H1 (cell line): ENCODE data around the gene DPP10. TPM values are rescaled to one million over a fixed set of nuclear protein-coding genes. Genes with fewer than 3 reads are reported as not detected.

Source experiments
- CTCF ChIA-PET: fragments of 300-600 bp; sonication (Branson Sonifier 250); formaldehyde crosslinking; loops from one replicate; lab custom pipeline; 2021; ENCODE audit not compliant: partially characterized antibody; lab: Charles Lee
- POLR2A ChIA-PET: fragments of 300-600 bp; sonication (Branson Sonifier 250); formaldehyde crosslinking; loops from one replicate; lab custom pipeline; 2021; ENCODE audit warnings: inconsistent platforms; ENCODE audit not compliant: partially characterized antibody; lab: Charles Lee
- DNase-seq, 2 experiments: peaks; one replicate each; pipeline versions ENCODE4 v3.0.0 to v3.0.0-alpha.2; 2010 to 2022; ENCODE audit warnings: low spot score in 2 of 2, low read depth in 1 of 2, mixed read lengths in 1 of 2
- FAIRE-seq: peaks from 2 replicates; lab custom pipeline; 2011; peaks lifted over from hg19 to GRCh38; lab: Jason Lieb, UNC
- H2AFZ ChIP-seq: 2 replicates; pipeline ENCODE4 v1.8.1; 2012; ENCODE audit warnings: low read length, inconsistent platforms
- H2AK5ac ChIP-seq: 2 replicates; pipeline ENCODE4 v1.6.1; 2013; ENCODE audit warnings: low read depth, low read length
- H2BK120ac ChIP-seq: replicated peaks from 2 replicates; pipeline ENCODE3; 2013; ENCODE audit warnings: low read depth, low read length, inconsistent platforms
- H2BK12ac ChIP-seq: 2 replicates; pipeline ENCODE4 v1.6.1; 2013; ENCODE audit warnings: low read depth, low read length
- H2BK15ac ChIP-seq: 2 replicates; pipeline ENCODE4 v1.6.1; 2013; ENCODE audit warnings: low read length
- H2BK20ac ChIP-seq: 2 replicates; pipeline ENCODE4 v1.6.1; 2013; ENCODE audit warnings: low read length
- H2BK5ac ChIP-seq: 2 replicates; pipeline ENCODE4 v1.6.1; 2013; ENCODE audit warnings: low read depth, low read length
- H3K14ac ChIP-seq: 2 replicates; pipeline ENCODE4 v1.6.1; 2013; ENCODE audit warnings: inconsistent platforms; ENCODE audit not compliant: insufficient read length
- H3K18ac ChIP-seq: 2 replicates; pipeline ENCODE4 v1.6.1; 2013; ENCODE audit warnings: low read length; ENCODE audit errors: extremely low read depth
- H3K23ac ChIP-seq: 2 replicates; pipeline ENCODE4 v1.6.1; 2013; ENCODE audit warnings: inconsistent platforms; ENCODE audit not compliant: insufficient read length
- H3K23me2 ChIP-seq: 2 replicates; pipeline ENCODE4 v1.6.1; 2013; ENCODE audit warnings: low read depth, low read length
- H3K27ac ChIP-seq: 2 replicates; pipeline ENCODE4 v1.6.1; 2011; ENCODE audit warnings: low read depth, low read length, inconsistent platforms
- H3K27me3 ChIP-seq, 4 experiments: replicated peaks in 1 of 4; 1 replicate in 1 of 4; 2 replicates in 3 of 4; pipeline versions ENCODE4 v1.6.1 to v1.8.1; 2011 to 2013; ENCODE audit warnings: low read length in 3 of 4, mild to moderate bottlenecking in 3 of 4, inconsistent platforms in 2 of 4, mixed read lengths in 2 of 4, moderate library complexity in 1 of 4; ENCODE audit not compliant: control insufficient read depth in 3 of 4, insufficient read depth in 3 of 4; ENCODE audit errors: extremely low read depth in 1 of 4
- H3K36me3 ChIP-seq, 4 experiments: 2 replicates each; pipeline versions ENCODE4 v1.6.1 to v1.8.1; 2011 to 2013; ENCODE audit warnings: mild to moderate bottlenecking in 4 of 4, low read length in 3 of 4, moderate library complexity in 2 of 4, control low read depth in 1 of 4, inconsistent platforms in 1 of 4; ENCODE audit not compliant: insufficient read depth in 4 of 4, control insufficient read depth in 2 of 4
- H3K4ac ChIP-seq: replicated peaks from 2 replicates; pipeline ENCODE3; 2013; ENCODE audit warnings: low read length, low read depth, mixed read lengths, inconsistent platforms; ENCODE audit not compliant: insufficient read length
- H3K4me1 ChIP-seq, 4 experiments: replicated peaks in 1 of 4; 1 replicate in 1 of 4; 2 replicates in 3 of 4; pipeline versions ENCODE4 v1.6.1 to v1.8.1; 2011 to 2013; ENCODE audit warnings: low read length in 3 of 4, inconsistent platforms in 2 of 4, mixed read lengths in 1 of 4; ENCODE audit not compliant: insufficient read depth in 4 of 4, control insufficient read depth in 3 of 4
- H3K4me2 ChIP-seq, 2 experiments: 2 replicates each; pipeline versions ENCODE4 v1.6.1 to v1.8.1; 2011 to 2013; ENCODE audit warnings: low read depth in 2 of 2, low read length in 2 of 2, control low read depth in 1 of 2, inconsistent platforms in 1 of 2, mild to moderate bottlenecking in 1 of 2; ENCODE audit not compliant: insufficient read depth in 1 of 2
- H3K4me3 ChIP-seq, 4 experiments: fragments of 200-600, 300-600 bp in 1 of 4; sonication (generic), shearing (Covaris generic), sonication (Bioruptor Twin) in 1 of 4; 2 replicates each; pipeline versions ENCODE4 v1.5.1 to v1.8.1; 2011 to 2016; ENCODE audit warnings: low read length in 4 of 4, low read depth in 3 of 4, control low read depth in 2 of 4, inconsistent platforms in 2 of 4, mild to moderate bottlenecking in 2 of 4, mixed read lengths in 1 of 4, moderate library complexity in 1 of 4; ENCODE audit not compliant: insufficient read depth in 2 of 4; ENCODE audit errors: extremely low read depth in 1 of 4
- H3K56ac ChIP-seq: replicated peaks from 2 replicates; pipeline ENCODE3; 2013; ENCODE audit warnings: low read depth, mild to moderate bottlenecking, mixed read lengths, low read length, inconsistent platforms; ENCODE audit not compliant: insufficient read length
- H3K79me1 ChIP-seq: 2 replicates; pipeline ENCODE4 v1.6.1; 2013; ENCODE audit warnings: low read depth, low read length, control low read depth
- H3K79me2 ChIP-seq, 2 experiments: 2 replicates each; pipeline versions ENCODE4 v1.6.1 to v1.8.1; 2012 to 2013; ENCODE audit warnings: low read length in 2 of 2, mild to moderate bottlenecking in 2 of 2, inconsistent platforms in 1 of 2; ENCODE audit not compliant: insufficient read depth in 2 of 2, control insufficient read depth in 1 of 2
- H3K9ac ChIP-seq, 4 experiments: replicated peaks in 1 of 4; 1 replicate in 1 of 4; 2 replicates in 3 of 4; pipeline versions ENCODE4 v1.6.1 to v1.8.1; 2011 to 2013; ENCODE audit warnings: low read depth in 3 of 4, low read length in 3 of 4, control low read depth in 2 of 4, mild to moderate bottlenecking in 2 of 4, moderate library complexity in 2 of 4, inconsistent platforms in 1 of 4; ENCODE audit errors: extremely low read depth in 1 of 4
- H3K9me3 ChIP-seq, 2 experiments: 2 replicates each; pipeline versions ENCODE4 v1.6.1 to v1.8.1; 2012 to 2013; ENCODE audit warnings: mild to moderate bottlenecking in 2 of 2, moderate library complexity in 2 of 2, control low read depth in 1 of 2, inconsistent platforms in 1 of 2, low read depth in 1 of 2, low read length in 1 of 2, mixed read lengths in 1 of 2; ENCODE audit not compliant: insufficient read depth in 2 of 2
- H4K20me1 ChIP-seq, 2 experiments: replicated peaks in 1 of 2; 2 replicates each; pipeline versions ENCODE3 to v1.8.1; 2011 to 2013; ENCODE audit warnings: inconsistent platforms in 2 of 2, low read length in 2 of 2, mild to moderate bottlenecking in 1 of 2; ENCODE audit not compliant: insufficient read depth in 2 of 2, control insufficient read depth in 1 of 2
- H4K5ac ChIP-seq: 2 replicates; pipeline ENCODE4 v1.6.1; 2013; ENCODE audit warnings: low read length, low read depth, mixed read lengths, inconsistent platforms; ENCODE audit not compliant: insufficient read length
- H4K8ac ChIP-seq: 2 replicates; pipeline ENCODE4 v1.8.0; 2013; ENCODE audit warnings: mild to moderate bottlenecking, moderate library complexity, low read length, inconsistent platforms; ENCODE audit not compliant: insufficient read depth; ENCODE audit errors: extremely low read depth
- H4K91ac ChIP-seq: replicated peaks from 2 replicates; pipeline ENCODE3; 2013; ENCODE audit warnings: low read length, mixed read lengths, inconsistent platforms; ENCODE audit not compliant: insufficient read length
- BACH1 ChIP-seq: IDR thresholded peaks from 2 replicates; pipeline ENCODE4 v1.6.1; 2012; ENCODE audit warnings: low read length, improper control_type of control experiment
- BRCA1 ChIP-seq: IDR thresholded peaks from 2 replicates; pipeline ENCODE4 v1.6.1; 2012; ENCODE audit warnings: low read depth, low read length, improper control_type of control experiment
- CBX5 ChIP-seq: fragments of 300-800, 300-1000 bp; sonication (generic); IDR thresholded peaks from 2 replicates; pipeline ENCODE4 v1.7.1; 2016; ENCODE audit warnings: antibody characterized with exemption, low read length, low read depth
- CEBPB ChIP-seq: IDR thresholded peaks from 2 replicates; pipeline ENCODE4 v1.6.1; 2012; ENCODE audit warnings: low read depth, low read length
- EZH2 ChIP-seq: fragments of 200-600 bp; sonication (generic); IDR thresholded peaks from 2 replicates; pipeline ENCODE4 v1.7.1; 2012; ENCODE audit warnings: low read depth, mild to moderate bottlenecking, moderate library complexity, low read length, inconsistent platforms; ENCODE audit not compliant: severe bottlenecking
- FOSL1 ChIP-seq: IDR thresholded peaks from 2 replicates; pipeline ENCODE4 v1.6.1; 2011; ENCODE audit warnings: mild to moderate bottlenecking, low read depth, low read length, moderate library complexity; ENCODE audit not compliant: insufficient read depth
- SIX5 ChIP-seq: IDR thresholded peaks from 2 replicates; pipeline ENCODE4 v1.6.1; 2011; ENCODE audit warnings: mild to moderate bottlenecking, low read depth, low read length
- SP1 ChIP-seq: IDR thresholded peaks from 2 replicates; pipeline ENCODE4 v1.6.1; 2011; ENCODE audit warnings: low read depth, low read length
- SUZ12 ChIP-seq: fragments of 200-600 bp; sonication (generic); IDR thresholded peaks from 2 replicates; pipeline ENCODE4 v1.6.1; 2012; ENCODE audit warnings: mild to moderate bottlenecking, inconsistent platforms, low read length, moderate library complexity, mixed read lengths
- TAF7 ChIP-seq: optimal IDR thresholded peaks from 2 replicates; pipeline ENCODE3; 2011; ENCODE audit warnings: low read depth, mild to moderate bottlenecking, inconsistent platforms, low read length, moderate library complexity, borderline replicate concordance
- TEAD4 ChIP-seq: IDR thresholded peaks from 2 replicates; pipeline ENCODE4 v1.6.1; 2012; ENCODE audit warnings: low read depth, low read length, inconsistent platforms, mixed read lengths
- WGBS, 2 experiments: shearing (Covaris generic) in 1 of 2; methylation state at CpG; one replicate each; pipeline versions ENCODE4 v1.1.6 to v1.1.7; 2013 to 2015; ENCODE audit warnings: low lambda C conversion rate in 2 of 2, mixed read lengths in 2 of 2, inconsistent platforms in 1 of 2, low coverage in 1 of 2, missing lambda C conversion rate in 1 of 2; ENCODE audit not compliant: insufficient replicate concordance in 2 of 2, insufficient coverage in 1 of 2, insufficient read length in 1 of 2; ENCODE audit errors: extremely low coverage in 1 of 2, missing lambda C conversion rate in 1 of 2; 5-methylcytosine and 5-hydroxymethylcytosine counted together
- polyA plus RNA-seq, 7 experiments: library from polyadenylated mRNA; depleted of rRNA in 3 of 7; stranded (reverse) in 5 of 7; unstranded in 2 of 7; fragments of >200 nt in 5 of 7; fragments of 200-250 nt in 2 of 7; gene quantifications; 1 replicate in 5 of 7; 2 replicates in 1 of 7; 4 replicates in 1 of 7; pipeline versions ENCODE4 v1.2.1 to v1.2.3, GENCODE V29; 2011 to 2013; ENCODE audit warnings: missing spikeins in 2 of 7, mixed read lengths in 2 of 7
- total RNA-seq: library from RNA; stranded (reverse); fragmentation: NEBNext Ultra II Directional; extraction: Animal tissue kit (Norgen Biotek cat#: 25700); gene quantifications from 2 replicates; pipeline ENCODE4 v1.2.1, GENCODE V29; 2021
- TF ChIP-seq, protein P1 (sequence below): IDR thresholded peaks from 2 replicates; pipeline ENCODE4 v1.6.1; 2012; ENCODE audit warnings: inconsistent platforms
- TF ChIP-seq, protein P2 (sequence below): IDR thresholded peaks from 2 replicates; pipeline ENCODE4 v1.6.1; 2011; ENCODE audit warnings: low read depth, mild to moderate bottlenecking, low read length; ENCODE audit not compliant: insufficient read depth

Gene DPP10
- total and polyA plus RNA-seq, 2 of the 8 experiments (the other 6 are each of a cell fraction or from before 2014, with no cell fraction given) = 3.3 to 7.2 TPM

DNA sequence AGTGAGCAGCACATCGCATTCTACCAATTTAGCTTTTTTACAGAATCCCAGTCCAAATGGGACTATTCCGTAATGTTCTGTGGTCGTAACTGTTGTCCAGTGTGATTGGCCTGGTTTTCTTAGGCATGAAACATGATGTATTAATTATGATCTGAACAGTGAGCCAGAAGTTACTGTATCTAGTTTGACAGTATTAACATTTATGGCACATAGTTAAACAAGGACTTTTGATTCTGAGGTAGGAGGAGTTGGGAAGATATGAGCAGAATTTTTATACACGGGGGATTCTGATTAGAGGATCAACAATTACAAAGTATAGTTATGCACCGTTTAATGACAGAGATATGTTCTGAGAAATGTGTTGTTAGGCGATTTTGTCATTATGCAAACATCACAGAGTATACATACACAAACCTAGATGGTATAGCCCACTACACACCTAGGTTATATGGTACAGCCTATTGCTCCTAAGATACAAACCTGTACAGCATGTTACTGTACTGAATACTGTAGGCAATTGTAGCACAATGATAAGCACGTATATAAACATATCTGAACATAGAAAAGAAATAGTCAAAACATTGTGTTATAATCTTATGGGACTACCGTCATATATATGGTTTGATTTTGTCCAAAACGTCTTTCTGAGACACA, 85.0 kb downstream of the DPP10 start:
- Histone ChIP-seq H3K79me1 (no peaks in the 10 kb centered on the region), H2AFZ (no peak overlapping the region), H3K56ac (no peak overlapping the region), H3K27ac (no peak overlapping the region), H3K4ac (no peak overlapping the region), H2AK5ac (no peak overlapping the region), H2BK15ac (no peak overlapping the region), H3K9me3 (peaks cover 5 to 9% of the 10 kb centered on the region in 2 experiments; a peak in 2 of 4 replicates), H2BK12ac (no peak overlapping the region), H3K4me1 (no peaks in the 10 kb centered on the region), H3K4me2 (no peak overlapping the region), H3K9ac (no peak overlapping the region), H3K14ac (no peak overlapping the region), H3K27me3 (no peaks in the 10 kb centered on the region), H3K23ac (no peak overlapping the region), H3K4me3 (no peak overlapping the region), H4K91ac (no peak overlapping the region), H2BK20ac (no peak overlapping the region), H2BK5ac (no peak overlapping the region), H3K36me3 (no peaks in the 10 kb centered on the region), H4K20me1 (no peaks in the 10 kb centered on the region), H2BK120ac (no peak overlapping the region), H4K5ac (no peak overlapping the region), H3K79me2 (no peaks in the 10 kb centered on the region), H3K23me2 (no peaks in the 10 kb centered on the region), H4K8ac (no peak overlapping the region), H3K18ac (no peak overlapping the region)
- CTCF ChIA-PET = no interaction called here
- 89% methylated on average over 9 of the region's 9 CpGs; no CpG with 5 or more reads in 1 of the 2 experiments for WGBS, 2 experiments
- POLR2A ChIA-PET = no interaction called here
- DNase-seq (no peak), FAIRE-seq (no peak)
- TF ChIP-seq TEAD4 = no peak
- no peak for TF ChIP-seq BRCA1
- no peak for TF ChIP-seq BACH1
- TF ChIP-seq, protein P1, sequence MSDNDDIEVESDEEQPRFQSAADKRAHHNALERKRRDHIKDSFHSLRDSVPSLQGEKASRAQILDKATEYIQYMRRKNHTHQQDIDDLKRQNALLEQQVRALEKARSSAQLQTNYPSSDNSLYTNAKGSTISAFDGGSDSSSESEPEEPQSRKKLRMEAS = no peak
- no peak for TF ChIP-seq CEBPB
- no peak for TF ChIP-seq SUZ12
- no peak for TF ChIP-seq CBX5
- TF ChIP-seq, protein P2, sequence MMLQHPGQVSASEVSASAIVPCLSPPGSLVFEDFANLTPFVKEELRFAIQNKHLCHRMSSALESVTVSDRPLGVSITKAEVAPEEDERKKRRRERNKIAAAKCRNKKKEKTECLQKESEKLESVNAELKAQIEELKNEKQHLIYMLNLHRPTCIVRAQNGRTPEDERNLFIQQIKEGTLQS = no peak
- TF ChIP-seq SIX5 = no peak
- TF ChIP-seq SP1 = no peak
- no peak for TF ChIP-seq TAF7
- TF ChIP-seq EZH2 = no peak
- TF ChIP-seq FOSL1 = no peak
